A549 (cell line): ENCODE measurements around the gene CNTNAP2. TPM values are rescaled to one million over a fixed set of nuclear protein-coding genes. Genes with fewer than 3 reads are reported as not detected.

Experiments used
- polyA plus RNA-seq, 4 experiments: library from polyadenylated mRNA; depleted of rRNA in 3 of 4; stranded (reverse); fragments of >200 nt; fragmentation: RNase III in 1 of 4; extraction: RNeasy Plus Mini Kit Qiagen cat#74134 plus additional on column Dnase treatment in 1 of 4; gene quantifications; 2 replicates in 3 of 4; 3 replicates in 1 of 4; pipeline ENCODE4 v1.2.3, GENCODE V29; 2011 to 2017
- small RNA-seq, 6 experiments: library from RNA; depleted of rRNA; stranded (forward); fragments of <200 nt; gene quantifications; one replicate each; pipeline ENCODE3, GENCODE V24; 2012

Gene CNTNAP2
- polyA plus RNA-seq, 2 of the 4 experiments (the other 2 are of a cell fraction), result 0.05 to 0.13 TPM

Small RNA genes within 50 kb of the gene (small RNA-seq; reads per million reads assigned to genes)
- 0 reads per million in 6 experiments for gene AC005518.2
- gene MIR548F4, result 0 reads per million in 6 experiments
- 0 reads per million in 6 experiments for gene RANP2
- gene RF00012, result 0 reads per million in 6 experiments
- 0 reads per million in 6 experiments for gene RF00019
- 0 reads per million in 6 experiments for gene RF02271
- 0 reads per million in 6 experiments for gene RN7SL456P
- gene RN7SL72P, result 0 reads per million in 6 experiments
- gene RNA5SP249, result 0 to 0.26 (median 0) reads per million in 6 experiments
- 0 reads per million in 6 experiments for gene RNU6-1184P
